ENCODE data around the gene ADAMTS9.
A peak's percentile ranks its signal among the peaks of the same experiment; 100 is the strongest.

ADAMTS9 gene

GRCh38 chr3:64484289-64484992, 203.4 kb downstream of the ADAMTS9 start:
- peak; percentile 62 for DNase-seq

- no peak for DNase-seq
Observed at GRCh38 chr3:64483467-64483866, 204.3 kb downstream of the ADAMTS9 start.

GRCh38 chr3:64475037-64475436, 212.8 kb downstream of the ADAMTS9 start:
- no peak for DNase-seq

- no peak for DNase-seq
Observed at GRCh38 chr3:64473466-64473865, 214.3 kb downstream of the ADAMTS9 start.

GRCh38 chr3:64470436-64470835, 217.4 kb downstream of the ADAMTS9 start:
- DNase-seq: no peak

- DNase-seq: no peak
Observed at GRCh38 chr3:64467255-64467944, 220.4 kb downstream of the ADAMTS9 start.

Measured in NCI-H1092 treated with DMSO at 0.1 percent for 48 hours (cell line).